Activated CD4-positive, alpha-beta T cell treated with anti-CD3 and anti-CD28 coated beads, Interleukin-2, amount 50 U/mL, for 4 hours (primary cell): ENCODE data around the gene CDH22.

Experiments used
- DNase-seq, 2 experiments: peaks; one replicate each; pipeline ENCODE4 v3.0.0-alpha.2; 2020

CDH22 gene, protein sequence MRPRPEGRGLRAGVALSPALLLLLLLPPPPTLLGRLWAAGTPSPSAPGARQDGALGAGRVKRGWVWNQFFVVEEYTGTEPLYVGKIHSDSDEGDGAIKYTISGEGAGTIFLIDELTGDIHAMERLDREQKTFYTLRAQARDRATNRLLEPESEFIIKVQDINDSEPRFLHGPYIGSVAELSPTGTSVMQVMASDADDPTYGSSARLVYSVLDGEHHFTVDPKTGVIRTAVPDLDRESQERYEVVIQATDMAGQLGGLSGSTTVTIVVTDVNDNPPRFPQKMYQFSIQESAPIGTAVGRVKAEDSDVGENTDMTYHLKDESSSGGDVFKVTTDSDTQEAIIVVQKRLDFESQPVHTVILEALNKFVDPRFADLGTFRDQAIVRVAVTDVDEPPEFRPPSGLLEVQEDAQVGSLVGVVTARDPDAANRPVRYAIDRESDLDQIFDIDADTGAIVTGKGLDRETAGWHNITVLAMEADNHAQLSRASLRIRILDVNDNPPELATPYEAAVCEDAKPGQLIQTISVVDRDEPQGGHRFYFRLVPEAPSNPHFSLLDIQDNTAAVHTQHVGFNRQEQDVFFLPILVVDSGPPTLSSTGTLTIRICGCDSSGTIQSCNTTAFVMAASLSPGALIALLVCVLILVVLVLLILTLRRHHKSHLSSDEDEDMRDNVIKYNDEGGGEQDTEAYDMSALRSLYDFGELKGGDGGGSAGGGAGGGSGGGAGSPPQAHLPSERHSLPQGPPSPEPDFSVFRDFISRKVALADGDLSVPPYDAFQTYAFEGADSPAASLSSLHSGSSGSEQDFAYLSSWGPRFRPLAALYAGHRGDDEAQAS

GRCh38 chr20:46308258-46309157, at the start of gene CDH22:
Gene CDH22, minus strand, starts transcription at chr20:46308498. Its CDS starts 57,204 bp downstream, at chr20:46251294.
- DNase-seq = peak; percentile 11 to 26

DNA sequence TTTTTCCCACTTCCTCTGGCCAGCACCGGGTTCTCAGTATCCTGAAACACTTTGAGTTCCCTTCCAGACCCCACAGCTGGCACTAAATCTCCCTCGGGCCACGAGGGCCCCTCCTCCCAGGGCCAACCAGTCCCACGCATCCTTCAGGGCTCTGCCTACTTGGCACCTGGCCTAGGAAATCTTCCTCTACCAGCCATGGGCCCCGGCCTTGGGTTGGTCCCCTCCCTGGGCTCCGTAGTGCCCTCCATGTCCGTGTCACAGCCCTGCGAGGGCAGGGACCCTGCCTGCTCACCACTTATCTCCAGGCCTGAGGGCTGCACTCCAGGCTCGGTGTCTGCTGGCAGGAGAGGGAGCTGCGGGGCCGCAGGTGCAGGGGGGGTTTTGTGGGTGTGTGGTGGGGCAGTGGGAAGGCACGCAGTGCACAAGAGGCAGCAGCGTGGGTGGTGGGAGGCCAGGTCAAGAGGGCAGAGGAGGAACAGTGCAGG, 48.8 kb upstream of the CDH22 start:
- no peak for DNase-seq

DNA sequence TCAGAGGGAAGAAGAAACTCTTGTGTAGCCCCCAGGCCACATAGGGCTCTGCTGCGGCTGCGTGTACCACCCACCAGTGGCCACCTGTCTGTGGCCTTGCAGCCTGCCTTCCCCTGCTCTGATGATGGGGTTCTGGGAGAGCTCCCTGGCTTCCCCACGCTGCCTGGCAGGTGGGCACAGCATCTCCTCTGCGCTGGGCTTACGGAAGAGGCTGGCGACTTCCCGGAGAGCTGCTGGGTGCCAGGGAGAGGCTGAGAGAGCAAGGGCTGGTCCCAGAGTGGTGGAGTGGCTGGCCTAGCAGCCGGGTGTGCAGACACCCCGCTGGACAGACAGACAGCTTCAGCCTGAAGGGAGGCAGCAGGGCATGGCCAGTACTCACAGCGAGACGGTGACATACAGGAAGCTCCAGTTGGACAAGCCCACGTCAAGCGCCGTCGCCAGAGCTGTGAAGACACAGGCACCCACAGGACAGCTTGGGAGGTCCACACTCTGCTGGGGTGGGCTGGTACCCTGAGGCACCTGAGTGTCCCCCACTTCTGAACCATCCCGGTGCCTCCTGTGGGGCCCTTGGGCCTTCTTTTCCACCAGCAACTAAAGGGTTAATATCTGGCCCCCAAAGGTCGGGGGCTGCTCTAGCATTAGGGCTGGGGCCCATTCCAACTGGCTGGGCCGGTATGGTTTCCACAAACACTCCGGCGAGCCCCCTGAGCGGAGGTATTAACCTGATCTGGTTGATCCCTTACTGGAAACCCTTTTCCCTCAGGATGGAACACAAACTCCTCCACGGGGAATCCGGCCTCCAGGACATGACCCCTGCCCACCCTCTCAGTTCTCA, 48.1 kb upstream of the CDH22 start:
- no peak for DNase-seq

DNA sequence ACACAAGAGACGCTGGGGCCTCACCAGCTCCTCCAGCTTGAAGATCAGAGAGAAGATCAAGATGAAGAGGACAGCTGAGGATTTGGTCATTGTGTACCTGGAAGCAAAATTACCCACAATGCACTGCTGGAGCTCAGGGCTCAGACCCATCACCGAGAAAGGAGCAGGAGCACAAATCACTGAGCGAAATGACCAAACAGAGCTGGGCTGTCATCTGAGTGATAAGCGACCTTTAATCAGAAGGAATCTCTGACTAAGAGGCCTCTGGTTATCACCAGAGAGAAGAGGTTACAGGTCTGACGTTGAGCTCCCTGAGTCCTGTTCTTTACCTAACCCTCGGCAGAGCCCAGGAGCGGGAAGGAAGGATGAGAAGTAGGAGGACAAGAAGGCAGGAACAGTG, 47.5 kb upstream of the CDH22 start:
- DNase-seq = no peak

GRCh38 chr20:46354920-46355654, 46.8 kb upstream of the CDH22 start:
- no peak for DNase-seq

- no peak for DNase-seq
Observed at GRCh38 chr20:46354207-46354555, 45.9 kb upstream of the CDH22 start.

GRCh38 chr20:46353500-46354206, 45.4 kb upstream of the CDH22 start:
- DNase-seq = no peak

DNA sequence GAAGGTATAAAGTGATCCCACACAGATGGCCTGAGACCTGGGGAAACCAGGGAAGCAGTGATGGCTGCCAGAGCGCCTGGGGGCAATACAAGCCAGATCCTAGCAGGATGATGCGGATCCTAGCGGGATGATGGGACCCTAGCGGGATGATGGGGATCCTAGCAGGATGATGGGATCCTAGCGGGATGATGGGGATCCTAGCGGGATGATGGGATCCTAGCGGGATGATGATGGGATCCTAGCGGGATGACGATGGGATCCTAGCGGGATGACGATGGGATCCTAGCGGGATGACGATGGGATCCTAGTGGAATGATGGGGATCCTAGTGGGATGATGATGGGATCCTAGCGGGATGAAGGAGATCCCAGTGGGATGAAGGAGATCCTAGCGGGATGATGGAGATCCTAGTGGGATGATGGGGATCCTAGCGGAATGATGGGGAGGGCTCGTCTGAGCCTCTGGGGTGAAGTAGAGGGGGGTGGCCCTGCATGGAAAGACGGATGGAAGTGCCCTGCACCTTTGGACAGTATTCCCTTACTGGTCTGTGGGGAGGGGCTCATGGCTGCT, 44.2 kb upstream of the CDH22 start:
- no peak for DNase-seq

DNA sequence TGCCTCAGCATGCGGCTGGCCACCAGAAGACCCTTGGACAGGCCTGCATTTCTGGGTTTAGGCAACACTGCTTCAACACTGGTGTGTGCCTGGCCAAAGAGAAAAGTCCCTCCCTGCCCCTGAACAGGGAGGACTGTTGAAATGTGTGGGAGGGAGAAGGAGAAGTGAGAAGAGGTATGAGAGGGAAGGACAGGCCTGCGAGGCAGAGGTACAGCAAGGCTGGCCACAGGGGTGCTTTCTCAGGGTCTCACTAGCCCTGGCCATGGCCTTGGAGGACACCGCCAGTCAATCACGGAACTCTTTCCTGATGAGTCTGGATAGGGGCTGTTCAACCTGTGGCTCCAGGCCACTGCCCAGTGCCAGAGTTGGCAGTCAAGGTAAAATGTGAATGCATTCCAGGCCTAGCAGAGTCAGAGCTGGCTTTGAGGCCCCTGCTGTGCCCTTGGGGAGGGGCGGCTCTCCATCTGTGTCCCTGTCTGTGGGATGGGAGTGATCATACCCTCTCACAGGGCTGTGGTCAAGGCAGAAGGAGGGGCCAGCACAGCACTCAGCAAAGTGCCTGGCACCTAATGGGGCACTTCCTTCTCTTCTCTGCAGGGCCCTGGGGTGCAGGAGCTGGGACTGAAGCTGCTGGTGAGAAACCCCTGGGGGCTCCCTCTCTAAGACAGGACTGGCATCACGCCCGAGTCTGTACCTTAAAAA, 43.2 kb upstream of the CDH22 start:
- no peak for DNase-seq

DNA sequence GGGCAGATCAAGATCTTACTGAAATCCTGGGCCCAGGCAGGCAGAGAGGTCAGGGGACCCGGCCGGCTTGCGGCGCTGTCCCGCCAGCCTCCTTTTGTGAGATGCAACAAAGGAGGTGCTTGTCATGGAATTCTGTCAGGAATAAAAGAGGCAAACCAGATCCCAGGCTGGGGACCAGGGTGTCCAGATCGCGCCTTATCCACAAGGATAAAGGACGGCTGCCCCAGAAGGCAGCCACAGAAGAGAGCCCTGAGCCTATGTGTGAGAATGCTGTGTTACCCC, 42.6 kb upstream of the CDH22 start:
- no peak for DNase-seq

- DNase-seq = no peak
Observed at GRCh38 chr20:46350201-46350985, 42.1 kb upstream of the CDH22 start.

DNA sequence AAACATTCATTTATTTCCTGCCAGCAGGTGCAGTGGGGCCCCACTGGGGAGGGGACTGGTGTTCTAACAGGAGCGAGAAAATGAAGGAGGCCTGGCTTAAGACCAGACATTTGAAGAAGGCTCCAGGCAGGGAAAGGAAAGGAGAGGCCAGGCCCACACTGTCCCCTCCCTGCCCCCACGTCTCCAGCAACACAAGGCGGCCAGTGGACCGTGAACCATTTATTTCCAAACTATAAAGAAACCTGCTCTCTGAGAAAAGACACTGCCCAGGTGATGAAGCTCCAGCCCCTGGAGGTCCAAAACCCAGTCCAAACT, 41.4 kb upstream of the CDH22 start:
- DNase-seq = no peak

GRCh38 chr20:46349035-46349741, 40.9 kb upstream of the CDH22 start:
- peak; percentile 31 to 35 for DNase-seq

DNA sequence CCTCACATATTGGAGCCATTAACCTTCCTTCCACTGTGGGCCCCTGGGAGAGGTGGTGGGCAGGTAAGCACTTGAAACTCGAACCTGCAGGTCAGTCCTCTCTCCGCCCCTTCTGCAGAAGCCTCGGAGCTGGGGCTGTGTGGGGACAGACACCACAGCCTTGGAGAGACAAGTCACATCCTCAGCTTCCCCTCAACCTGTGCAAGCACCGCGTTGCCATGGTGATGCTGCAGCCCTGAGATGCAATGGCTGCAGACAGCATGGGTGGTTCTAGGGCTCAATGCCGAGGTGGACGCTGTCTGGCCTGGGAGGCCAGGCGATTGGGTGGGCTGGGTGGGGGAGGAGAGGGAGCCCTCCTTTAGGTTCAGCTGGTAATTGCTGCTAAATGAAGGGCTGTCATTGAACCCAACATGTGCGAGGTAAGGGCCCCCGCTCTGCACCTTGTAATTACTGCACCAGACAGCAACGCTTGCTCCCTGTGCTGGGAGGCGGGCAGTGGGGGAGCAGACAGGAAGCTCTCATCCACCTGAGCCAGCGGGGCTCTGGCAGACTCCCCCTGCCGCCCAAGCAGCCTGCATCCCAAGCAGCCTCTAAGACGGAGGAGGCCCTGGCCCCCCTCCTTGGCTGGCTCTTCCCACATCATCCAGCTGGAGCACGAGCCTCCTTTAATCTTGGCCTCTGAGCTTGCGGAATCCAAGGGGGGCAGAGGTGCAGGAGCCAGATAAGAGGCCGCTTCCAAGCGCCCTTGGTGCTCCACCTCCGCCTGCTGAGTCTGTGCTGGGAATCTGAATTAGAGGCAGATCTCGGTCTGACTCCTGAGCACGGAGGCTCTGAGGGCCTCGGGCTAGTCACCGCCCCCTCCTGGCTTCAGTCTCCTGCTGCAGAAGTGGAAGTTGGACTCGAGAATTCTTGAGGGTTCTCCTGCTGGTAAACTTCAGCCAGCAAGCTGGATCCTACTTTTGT, 39.8 kb upstream of the CDH22 start:
- DNase-seq = no peak

DNA sequence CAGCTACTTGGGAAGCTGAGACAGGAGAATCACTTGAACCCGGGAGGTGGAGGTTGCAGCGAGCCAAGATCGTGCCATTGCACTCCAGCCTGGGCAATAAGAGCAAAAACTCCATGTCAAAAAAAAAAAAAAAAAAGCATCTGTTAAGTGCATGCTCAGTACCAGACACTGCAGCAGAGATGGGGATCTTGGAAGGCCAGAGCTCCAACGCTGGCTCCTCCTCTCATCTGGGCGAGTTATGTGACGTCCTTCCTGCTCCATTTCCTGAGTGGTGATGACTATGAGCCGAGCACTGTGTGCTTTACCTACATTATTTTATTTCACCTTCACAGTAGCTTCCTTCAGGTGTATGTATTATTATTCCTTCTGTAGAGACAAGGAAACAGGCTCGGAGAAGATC, 38.5 kb upstream of the CDH22 start:
- no peak for DNase-seq

GRCh38 chr20:46344488-46345162, 36.3 kb upstream of the CDH22 start:
- DNase-seq = no peak

DNA sequence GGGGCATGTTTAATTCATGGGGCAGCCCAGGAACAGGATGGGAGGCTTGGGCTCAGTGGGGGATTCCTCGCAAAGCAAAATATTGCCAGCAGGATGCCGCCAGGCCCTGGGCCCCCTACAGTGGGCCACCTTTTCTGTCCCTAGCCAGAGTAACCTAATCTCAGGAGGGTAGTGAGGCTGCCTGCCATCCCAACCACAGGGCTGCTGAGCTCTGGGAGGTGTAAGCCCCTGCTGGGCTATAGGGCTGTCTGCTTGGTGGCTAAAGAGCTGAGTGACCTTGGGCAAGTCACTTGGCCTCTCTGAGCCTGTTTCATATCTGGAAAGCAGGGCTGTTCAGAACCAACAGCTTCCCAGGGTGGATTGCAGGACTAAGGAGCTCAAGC, 35.7 kb upstream of the CDH22 start:
- no peak for DNase-seq
